ENCODE data around the gene CDH2.

The CDH2 gene

DNA sequence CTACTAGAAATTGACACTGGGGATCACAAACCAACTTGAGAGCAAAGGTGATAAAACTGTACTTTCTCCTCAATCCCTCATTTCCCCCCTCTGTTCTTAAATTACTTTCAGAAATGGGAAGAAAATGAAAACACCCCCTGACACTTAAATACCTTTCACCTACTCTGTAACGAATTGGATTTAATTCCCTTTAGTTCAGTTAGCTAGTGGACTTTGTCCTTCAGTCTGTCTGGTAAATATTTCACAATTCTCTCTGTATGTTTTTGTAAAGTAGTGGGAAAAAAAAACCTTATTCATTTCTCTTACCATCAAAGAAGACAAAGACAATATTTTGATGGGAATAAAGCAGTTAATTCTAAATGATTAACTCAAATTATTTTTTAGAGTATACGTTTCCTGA, 85.7 kb downstream of the CDH2 start:
- in situ Hi-C loops (cut with HindIII; ENCODE audit: low sequenced_read_pairs): no loop called here

GRCh38 chr18:28088477-28088876, 88.5 kb downstream of the CDH2 start:
- in situ Hi-C loops (cut with HindIII; ENCODE audit: low sequenced_read_pairs): no loop called here

DNA sequence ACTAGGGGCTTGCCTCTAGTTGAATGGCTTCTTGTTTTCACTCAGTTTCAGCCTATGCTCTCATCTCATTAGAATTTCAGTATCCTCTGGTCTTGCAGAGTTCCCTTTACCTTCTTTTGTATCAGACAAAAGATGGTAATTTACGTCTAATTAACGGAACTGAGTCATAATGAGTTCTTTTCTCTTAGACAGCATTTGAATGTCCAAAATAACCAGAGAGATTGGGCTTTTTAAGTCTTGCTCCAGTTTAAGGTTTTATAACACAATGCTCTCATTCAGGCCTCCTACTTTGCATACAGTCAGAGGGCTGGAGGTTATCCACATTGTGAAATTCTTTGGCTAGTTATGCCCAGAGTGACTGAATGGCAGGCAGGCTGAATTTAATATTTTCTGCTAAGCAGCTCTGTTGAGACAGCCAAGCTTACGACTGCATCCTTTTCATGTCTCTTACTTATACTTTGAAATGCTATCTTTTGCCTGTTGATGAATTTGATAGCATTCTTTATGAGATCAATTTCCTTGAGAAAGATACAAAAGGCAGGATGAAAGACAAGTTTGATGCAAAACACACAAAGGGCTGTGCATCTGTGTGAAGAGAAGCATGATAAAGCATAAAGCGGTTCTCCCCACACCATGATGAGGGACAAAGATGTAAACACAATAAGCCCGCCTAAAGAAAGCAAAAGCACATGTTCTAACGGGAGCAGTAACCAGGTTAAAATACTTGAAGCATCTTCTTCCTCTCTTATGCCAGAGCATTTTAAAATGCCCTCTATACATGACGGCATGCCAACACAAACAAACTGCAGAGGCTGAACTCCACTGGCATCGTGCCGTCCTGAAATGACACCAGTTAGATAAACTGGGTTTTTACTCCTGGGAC, 90.0 kb downstream of the CDH2 start:
- in situ Hi-C loops (cut with HindIII; ENCODE audit: low sequenced_read_pairs): no loop called here

- in situ Hi-C loops (cut with HindIII; ENCODE audit: low sequenced_read_pairs): no loop called here
Measured at GRCh38 chr18:28081516-28081915, 95.4 kb downstream of the CDH2 start.

DNA sequence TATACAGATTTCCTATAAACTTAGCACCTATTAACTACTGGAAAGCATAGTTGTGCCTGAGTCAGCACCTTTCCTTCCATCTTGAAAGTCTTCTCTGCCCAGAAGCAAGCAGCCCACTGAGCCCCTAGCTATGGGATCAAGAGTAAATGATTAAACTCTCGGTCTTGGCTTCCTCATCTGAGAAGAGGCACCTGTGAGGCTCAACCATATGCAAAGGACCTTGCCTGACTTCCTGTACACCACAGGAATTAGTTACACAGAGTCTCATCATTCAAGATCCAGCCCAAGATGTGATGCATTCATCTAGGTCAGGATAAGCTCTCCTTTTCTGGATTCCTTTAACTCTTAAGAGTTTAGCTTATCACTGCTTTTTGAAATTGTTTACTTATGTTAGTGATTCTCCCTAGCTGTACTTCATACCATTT, 96.0 kb downstream of the CDH2 start:
- in situ Hi-C loops (cut with HindIII; ENCODE audit: low sequenced_read_pairs): no loop called here

- in situ Hi-C loops (cut with HindIII; ENCODE audit: low sequenced_read_pairs): no loop called here
Measured at GRCh38 chr18:28079883-28080282, 97.0 kb downstream of the CDH2 start.

DNA sequence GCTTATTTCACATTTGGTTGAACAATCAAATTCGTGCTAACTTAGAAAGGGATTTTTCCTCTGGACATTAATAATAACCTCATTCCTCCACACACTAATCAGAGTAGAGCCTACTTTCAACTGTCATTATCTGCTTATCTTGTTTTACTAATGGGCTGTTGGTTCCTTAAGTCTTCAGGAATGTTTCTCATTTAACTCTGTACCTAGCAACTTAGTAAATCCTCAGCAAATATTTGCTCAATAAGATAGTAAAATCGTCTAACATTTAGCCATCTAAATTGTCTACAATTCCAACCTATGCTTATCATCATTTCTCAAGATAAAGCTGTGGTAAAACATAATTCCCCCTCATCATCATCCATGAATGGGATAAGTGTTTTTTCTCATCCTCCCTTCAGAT, 98.1 kb downstream of the CDH2 start:
- in situ Hi-C loops (cut with HindIII; ENCODE audit: low sequenced_read_pairs): no loop called here

DNA sequence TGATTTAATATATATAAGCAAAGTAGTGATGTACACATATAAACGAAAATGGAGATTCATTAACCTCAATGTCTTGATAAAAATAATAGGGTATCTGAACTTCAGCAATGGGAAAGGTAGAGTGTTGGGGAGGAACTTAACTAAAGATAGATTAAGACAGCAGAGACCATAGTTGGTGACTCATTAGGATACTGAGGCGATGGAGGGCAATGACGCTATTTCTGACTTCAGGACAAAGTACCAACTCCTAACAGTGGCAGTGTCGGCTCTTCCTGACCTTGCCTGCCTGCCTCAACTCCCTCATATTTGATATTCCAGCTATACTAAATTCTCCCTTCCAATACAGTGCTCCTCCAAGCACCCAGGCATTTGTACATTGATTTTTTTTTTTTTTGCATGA, 98.6 kb downstream of the CDH2 start:
- in situ Hi-C loops (cut with HindIII; ENCODE audit: low sequenced_read_pairs): no loop called here

DNA sequence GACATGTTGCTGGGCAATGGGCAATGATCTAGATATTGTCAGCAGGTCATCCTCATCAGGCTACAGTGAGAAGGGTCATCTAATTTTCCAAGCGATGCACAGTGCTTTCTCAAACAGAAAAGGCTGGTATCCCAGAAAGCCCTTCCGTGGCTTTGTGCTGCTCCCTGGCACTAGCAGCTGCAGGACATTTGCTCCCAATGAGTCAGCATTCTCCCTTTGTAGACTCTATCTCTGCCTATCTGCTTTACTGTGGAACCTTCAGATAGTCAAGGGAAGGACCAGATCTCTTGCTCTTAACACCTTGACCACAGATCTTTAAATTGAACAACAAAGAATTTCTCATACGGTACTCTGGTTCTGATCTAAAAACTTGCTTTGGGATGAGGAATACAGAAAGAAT, 101.4 kb downstream of the CDH2 start:
- in situ Hi-C loops (cut with HindIII; ENCODE audit: low sequenced_read_pairs): no loop called here

- in situ Hi-C loops (cut with HindIII; ENCODE audit: low sequenced_read_pairs): no loop called here
Measured at GRCh38 chr18:28074076-28074475, 102.9 kb downstream of the CDH2 start.

GRCh38 chr18:28073658-28074057, 103.3 kb downstream of the CDH2 start:
- in situ Hi-C loops (cut with HindIII; ENCODE audit: low sequenced_read_pairs): no loop called here

DNA sequence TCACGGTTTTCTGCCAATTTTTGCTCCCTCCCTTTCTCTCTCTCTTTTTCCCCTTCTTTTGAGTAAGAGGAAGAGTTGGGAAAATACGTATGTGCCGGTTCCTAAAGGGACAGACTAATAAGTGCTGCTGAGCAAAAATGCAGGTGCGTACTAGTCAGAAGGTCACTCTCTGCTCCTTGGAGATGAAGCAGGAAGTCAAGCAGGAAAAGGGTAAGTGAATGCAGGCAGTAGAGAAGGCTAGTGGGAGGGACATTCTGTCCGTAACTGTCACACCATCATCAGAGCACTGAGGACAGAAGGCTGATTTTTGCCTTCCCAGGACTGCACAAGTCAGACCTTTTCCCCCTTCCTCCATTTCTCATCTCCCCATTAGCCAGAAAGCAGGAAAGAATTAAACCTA, 105.7 kb downstream of the CDH2 start:
- in situ Hi-C loops (cut with HindIII; ENCODE audit: low sequenced_read_pairs): no loop called here

- in situ Hi-C loops (cut with HindIII; ENCODE audit: low sequenced_read_pairs): no loop called here
Measured at GRCh38 chr18:28068207-28068606, 108.7 kb downstream of the CDH2 start.

- in situ Hi-C loops (cut with HindIII; ENCODE audit: low sequenced_read_pairs): no loop called here
Measured at GRCh38 chr18:28067346-28067745, 109.6 kb downstream of the CDH2 start.

DNA sequence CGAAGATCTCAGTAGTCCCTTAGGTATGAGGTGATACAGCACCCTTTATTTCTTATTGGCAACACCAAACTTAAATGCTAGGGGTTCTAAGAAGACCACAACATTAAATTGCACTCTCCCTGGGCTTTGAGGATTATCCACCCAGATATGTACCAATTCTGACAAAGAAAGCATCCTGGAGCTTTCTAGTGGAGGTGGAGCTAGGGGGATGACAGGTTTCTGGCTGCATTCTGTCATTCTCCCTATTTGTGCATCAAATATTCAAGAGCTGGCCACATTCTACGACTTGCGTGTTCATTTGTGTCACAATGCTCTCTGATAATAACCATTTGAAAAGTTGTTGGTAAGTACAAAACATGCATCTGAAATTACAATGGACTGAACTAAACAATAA, 111.1 kb downstream of the CDH2 start:
- in situ Hi-C loops (cut with HindIII; ENCODE audit: low sequenced_read_pairs): no loop called here

DNA sequence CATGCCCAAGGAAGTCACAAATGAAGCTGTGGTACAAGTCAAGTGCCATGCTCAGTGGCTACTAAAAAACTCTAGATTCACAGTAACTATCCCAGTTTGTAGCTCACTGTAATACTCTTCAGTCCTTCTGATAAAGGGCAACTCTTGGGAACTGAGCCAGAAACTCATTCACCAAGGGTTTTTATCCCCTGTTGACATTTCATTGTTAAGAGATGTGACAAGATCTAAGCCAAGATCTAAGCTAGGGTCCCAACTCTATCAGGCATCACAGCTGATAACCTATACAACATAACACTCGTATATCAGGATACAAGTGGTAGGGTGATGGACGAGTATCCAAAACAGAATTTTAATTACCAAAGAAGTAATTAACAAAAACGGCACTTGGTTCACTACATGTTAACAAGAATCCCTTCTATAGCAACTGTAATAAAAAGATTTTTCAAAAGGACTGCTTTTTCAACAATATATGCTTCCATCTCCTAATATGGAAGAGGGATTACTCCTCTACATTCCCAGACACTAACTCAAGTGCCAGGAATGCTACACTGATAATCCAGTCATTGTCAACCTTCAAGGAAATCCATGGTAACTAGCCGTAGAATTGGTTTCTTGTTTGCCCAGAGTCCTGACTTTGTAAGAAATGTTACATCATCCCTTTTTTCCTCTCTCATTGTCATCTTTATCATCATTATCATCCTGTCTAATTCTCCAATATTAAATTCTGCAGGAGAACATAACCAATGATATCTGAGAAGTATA, 111.7 kb downstream of the CDH2 start:
- in situ Hi-C loops (cut with HindIII; ENCODE audit: low sequenced_read_pairs): no loop called here

GRCh38 chr18:28063926-28064325, 113.0 kb downstream of the CDH2 start:
- in situ Hi-C loops (cut with HindIII; ENCODE audit: low sequenced_read_pairs): no loop called here

GRCh38 chr18:28063271-28063761, 113.6 kb downstream of the CDH2 start:
- in situ Hi-C loops (cut with HindIII; ENCODE audit: low sequenced_read_pairs): no loop called here

DNA sequence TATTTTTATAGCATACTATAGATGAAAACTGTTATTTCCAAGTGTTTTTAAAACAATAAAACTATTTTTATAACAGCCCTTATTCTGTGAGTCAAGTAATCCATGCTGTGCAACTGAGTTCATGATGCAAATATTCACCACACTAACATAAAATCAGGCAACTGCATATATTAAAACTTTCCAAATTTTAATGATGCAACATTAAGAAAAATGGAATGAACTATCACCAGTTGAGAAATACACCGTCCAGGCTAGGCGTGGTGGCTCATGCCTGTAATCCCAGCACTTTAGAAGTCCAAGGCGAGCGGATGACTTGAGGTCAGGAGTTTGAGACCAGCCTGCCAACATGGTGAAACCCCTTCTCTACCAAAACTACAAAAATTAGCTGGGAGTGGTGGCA, 114.5 kb downstream of the CDH2 start:
- in situ Hi-C loops (cut with HindIII; ENCODE audit: low sequenced_read_pairs): no loop called here

- in situ Hi-C loops (cut with HindIII; ENCODE audit: low sequenced_read_pairs): no loop called here
Measured at GRCh38 chr18:28059861-28060260, 117.1 kb downstream of the CDH2 start.

GRCh38 chr18:28050545-28050944, 126.4 kb downstream of the CDH2 start:
- in situ Hi-C loops (cut with HindIII; ENCODE audit: low sequenced_read_pairs): no loop called here

GRCh38 chr18:28048612-28049011, 128.3 kb downstream of the CDH2 start:
- in situ Hi-C loops (cut with HindIII; ENCODE audit: low sequenced_read_pairs): no loop called here
